GM19463 (cell line): ENCODE data around the gene SYT7.

Experiments used
- ATAC-seq: cut with Tn5 transposase; IDR thresholded peaks from one replicate; pipeline ENCODE4 v1.9.1; 2021; ENCODE audit warnings: mild to moderate bottlenecking, moderate library complexity; ENCODE audit not compliant: unreplicated experiment

SYT7 gene

GRCh38 chr11:61586792-61587430, 6.0 kb upstream of the SYT7 start:
- no peak for ATAC-seq

DNA sequence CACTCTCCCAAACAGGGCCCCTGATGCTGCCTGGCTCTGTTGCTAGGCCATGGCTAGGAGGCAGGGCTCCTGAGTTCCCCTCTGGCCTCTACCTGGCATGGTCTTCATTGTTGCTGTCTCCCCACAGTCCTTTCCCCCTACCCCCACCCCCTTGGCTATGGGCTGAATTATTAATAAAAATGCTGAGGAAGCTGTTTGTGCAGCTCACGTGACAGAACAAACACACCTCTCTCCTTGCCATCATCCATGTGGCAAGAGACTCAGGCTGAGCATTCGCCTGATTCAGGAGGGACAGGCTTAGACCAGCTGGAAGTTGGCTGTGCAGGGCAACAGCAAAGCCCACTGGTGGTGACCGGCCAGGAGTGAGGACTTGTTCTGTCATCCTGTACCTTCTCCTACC, 4.2 kb upstream of the SYT7 start:
- no peak for ATAC-seq

- ATAC-seq, result no peak
Measured at GRCh38 chr11:61581931-61582330, 1.1 kb upstream of the SYT7 start.

GRCh38 chr11:61580271-61580888, 496 bp downstream of the SYT7 start:
- ATAC-seq, result no peak

GRCh38 chr11:61579676-61580270, 1.1 kb downstream of the SYT7 start:
- ATAC-seq, result no peak

GRCh38 chr11:61578819-61579675, 1.8 kb downstream of the SYT7 start:
- ATAC-seq, result no peak

DNA sequence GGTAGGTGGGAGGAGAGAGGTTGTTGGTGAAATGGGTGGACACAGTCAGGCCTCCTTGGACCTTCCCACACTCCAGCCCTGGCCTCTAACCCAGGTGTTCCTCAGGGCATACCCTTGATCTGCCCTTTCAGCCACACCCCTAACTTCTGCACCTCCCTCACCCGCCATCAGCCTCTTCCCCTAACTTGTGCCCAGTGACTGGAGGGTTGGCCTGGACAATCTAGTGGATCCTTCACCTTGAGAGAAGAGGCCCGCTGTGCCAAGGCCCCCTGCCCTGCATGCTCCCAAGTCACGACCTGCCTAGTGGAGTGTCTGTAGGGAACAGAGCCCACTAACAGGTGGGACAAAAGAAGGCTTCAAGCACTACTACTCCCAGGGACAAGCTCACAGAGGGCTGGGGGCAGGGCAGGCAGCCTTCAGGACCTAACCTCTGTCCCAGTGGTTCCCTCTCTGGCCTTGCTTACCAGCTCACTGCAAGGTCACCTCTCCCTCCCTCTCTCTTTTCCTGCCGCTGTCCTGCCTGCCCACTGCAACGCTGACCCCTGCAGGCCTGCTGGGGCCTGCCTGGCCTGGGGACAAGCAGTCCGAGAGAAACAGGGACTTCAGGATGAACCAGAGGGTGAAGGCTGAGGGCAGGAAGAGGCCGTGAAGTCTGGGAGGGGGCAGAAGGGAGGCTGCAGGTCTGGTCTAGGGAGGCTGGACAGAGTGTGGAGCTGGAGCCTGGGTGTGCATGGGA, 3.3 kb downstream of the SYT7 start:
- no peak for ATAC-seq

- no peak for ATAC-seq
Measured at GRCh38 chr11:61575886-61576861, 4.7 kb downstream of the SYT7 start.

GRCh38 chr11:61574611-61575010, 6.3 kb downstream of the SYT7 start:
- no peak for ATAC-seq

GRCh38 chr11:61572913-61573312, 8.0 kb downstream of the SYT7 start:
- no peak for ATAC-seq

DNA sequence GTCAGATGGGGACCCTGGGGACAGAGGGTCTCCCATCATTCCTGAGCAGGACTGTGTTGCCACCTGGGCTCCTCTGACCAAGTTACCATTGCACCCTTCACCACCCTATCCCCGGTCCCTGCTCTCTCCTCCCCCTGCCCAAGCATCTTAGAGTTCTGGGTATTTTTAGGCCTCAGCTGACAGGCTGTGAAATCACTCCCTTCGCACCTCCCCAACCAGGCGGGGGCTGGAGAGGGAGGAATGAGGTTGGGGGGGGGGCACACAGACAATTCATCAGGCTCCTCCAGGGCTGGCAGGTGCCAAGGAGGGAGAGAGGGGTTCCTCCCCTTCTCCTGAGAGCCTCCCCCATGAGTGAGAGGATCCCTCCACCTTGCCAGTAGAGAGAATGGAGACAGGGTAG, 9.0 kb downstream of the SYT7 start:
- no peak for ATAC-seq

GRCh38 chr11:61571337-61571736, 9.5 kb downstream of the SYT7 start:
- no peak for ATAC-seq

DNA sequence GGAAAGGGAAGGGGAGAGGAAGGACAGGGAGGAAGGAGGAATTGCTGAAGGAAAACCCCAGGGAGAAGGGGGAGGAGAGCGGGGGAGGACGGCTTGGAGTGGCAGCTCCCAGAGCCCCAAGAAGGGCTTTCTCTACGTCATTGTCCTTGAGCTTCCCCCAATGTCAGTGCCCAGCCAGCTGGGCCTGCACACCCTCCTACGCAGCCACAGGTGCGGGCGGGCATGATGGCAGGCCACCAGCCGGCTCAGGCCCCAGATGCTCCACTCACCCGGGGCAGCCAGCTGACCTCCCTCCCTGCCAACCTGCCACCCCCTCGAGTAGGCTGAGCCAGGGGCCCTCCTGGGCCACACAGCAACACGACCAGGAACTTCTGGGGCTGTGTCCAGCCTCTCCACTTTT, 11.2 kb downstream of the SYT7 start:
- ATAC-seq, result no peak

- ATAC-seq, result no peak
Measured at GRCh38 chr11:61569018-61569417, 11.9 kb downstream of the SYT7 start.

DNA sequence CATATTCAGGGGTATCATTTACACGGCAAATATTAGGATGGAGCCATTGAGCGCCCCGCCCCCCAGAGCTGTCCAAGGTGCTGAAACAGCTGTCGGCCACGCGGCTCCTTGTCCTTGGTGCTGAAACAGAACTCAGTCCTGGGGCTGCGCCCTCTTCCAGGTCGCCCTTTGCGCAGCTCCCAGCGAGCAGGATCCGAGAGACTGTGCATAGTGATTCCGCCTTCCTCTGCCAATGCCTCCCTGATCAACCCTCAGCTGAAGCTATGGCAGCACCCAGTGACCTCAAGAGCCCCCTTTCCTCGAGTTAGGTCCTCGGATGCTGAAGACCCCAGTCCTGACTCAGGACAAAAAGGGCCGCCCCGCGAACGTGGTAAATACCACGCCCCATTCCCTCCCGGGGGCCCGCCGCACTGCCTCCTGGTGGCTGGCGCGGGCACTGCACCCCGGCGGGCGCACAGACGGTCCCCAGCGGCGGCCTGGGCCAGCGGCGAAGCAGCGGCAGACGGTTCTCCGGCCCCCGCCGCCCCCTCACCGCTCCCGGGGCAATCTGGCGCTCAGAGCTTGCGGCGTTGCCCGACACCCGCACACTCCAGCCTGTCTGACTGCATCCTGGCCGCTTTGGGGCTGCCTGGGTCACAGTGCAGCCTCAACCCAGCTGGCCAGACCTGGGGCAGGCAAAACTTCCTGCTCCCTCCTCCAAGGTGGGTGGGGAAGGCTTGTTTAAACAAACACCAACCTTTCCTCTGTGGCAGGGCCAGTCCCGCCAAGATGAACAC, 13.4 kb downstream of the SYT7 start:
- no peak for ATAC-seq

DNA sequence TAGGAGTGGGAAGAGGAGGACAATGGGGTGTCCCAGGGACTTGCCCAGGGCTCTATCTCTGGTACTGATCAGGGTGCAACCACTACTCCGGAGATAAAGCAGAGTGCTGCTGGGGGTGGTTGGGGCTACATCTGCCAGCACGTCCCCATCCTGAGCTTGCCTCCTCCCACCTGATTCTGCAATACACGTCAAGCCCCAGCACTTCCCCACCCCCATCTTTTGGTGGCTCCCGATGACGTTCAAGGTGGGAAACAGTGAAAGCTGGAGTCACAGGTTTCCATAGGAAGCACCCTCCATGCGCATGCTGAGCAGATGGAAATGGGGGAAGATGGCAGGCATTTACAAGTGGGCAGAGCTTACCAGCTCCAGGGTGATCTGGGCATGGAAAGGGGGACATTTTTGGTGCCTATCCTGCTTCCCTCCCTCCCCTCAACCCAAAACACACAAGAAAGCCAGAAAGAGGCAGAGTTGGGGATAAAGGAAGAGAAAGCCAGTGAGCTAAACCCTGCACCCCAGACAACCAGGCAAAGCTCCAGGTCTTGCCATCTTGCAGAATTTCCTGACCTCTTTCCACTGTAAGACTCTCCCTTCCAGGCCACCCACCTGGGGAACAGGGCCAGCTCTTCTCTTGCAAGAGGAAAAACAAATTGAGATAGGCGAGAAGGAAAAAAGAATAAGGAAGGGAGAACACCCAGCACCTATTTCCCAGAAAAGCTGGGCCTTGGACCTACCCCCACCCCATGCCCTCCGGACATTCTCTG, 15.8 kb downstream of the SYT7 start:
- ATAC-seq, result no peak

DNA sequence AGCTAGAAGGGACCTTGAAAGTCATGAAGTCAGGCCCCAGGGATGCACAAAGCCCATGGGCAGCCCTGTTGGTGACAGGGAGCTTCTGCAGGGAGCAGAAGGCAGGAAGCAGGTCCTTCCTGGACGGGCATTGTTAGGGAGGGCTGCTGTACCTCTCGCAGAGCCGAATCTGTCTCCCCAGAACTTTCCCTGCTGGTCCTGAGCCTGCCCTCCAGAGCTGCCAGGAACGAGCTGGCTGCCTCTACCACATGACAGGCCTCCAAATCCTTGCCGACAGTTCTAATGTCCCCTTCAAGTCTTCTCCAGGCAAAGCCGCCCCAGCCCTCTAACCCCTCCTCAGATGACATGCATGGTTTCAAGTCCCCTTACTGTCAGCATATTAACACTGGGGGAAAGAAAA, 20.1 kb downstream of the SYT7 start:
- no peak for ATAC-seq

DNA sequence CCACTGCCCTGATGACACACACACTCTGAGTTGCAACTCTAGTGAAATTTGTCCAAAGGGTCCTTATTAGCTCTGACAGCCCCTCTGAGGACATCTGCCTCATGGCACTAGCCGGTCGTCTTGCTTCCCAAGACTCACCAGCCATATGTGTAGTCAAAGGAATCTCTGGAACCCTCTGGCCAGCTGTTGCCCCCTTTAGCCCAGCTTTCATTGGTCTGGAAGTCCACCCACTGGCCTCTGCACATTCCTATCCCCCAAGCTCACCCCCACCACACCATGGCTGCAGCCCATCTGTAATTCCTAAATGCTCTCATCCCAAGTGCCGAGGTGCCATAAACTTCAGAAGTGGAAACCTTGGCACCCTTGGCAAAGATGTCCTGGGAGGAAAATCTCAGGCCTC, 24.3 kb downstream of the SYT7 start:
- no peak for ATAC-seq
